Non-pigmented ciliary epithelial cell (primary cell): ENCODE measurements around the gene TSPAN5.

Source experiments
- DNase-seq: peaks from one replicate; pipeline ENCODE4 v3.0.0-alpha.2; 2010; ENCODE audit warnings: low read depth

The TSPAN5 gene

GRCh38 chr4:98516441-98517217 lies 141.8 kb downstream of the TSPAN5 start:
- no peak for DNase-seq

- peak; percentile 86 for DNase-seq
These were observed 142.4 kb downstream of the TSPAN5 start for GRCh38 chr4:98516042-98516440.

- DNase-seq: no peak
These were observed 143.0 kb downstream of the TSPAN5 start for GRCh38 chr4:98515470-98515809.

- no peak for DNase-seq
These were observed 143.5 kb downstream of the TSPAN5 start for GRCh38 chr4:98514741-98515469.

GRCh38 chr4:98512918-98513317 lies 145.5 kb downstream of the TSPAN5 start:
- no peak for DNase-seq

GRCh38 chr4:98510757-98511517 lies 147.5 kb downstream of the TSPAN5 start:
- peak; percentile 71 for DNase-seq

GRCh38 chr4:98510340-98510739 lies 148.1 kb downstream of the TSPAN5 start:
- no peak for DNase-seq

GRCh38 chr4:98509721-98510120 lies 148.7 kb downstream of the TSPAN5 start:
- no peak for DNase-seq

- no peak for DNase-seq
These were observed 149.4 kb downstream of the TSPAN5 start for GRCh38 chr4:98508829-98509598.

- DNase-seq: no peak
These were observed 150.2 kb downstream of the TSPAN5 start for GRCh38 chr4:98508248-98508647.

GRCh38 chr4:98507299-98507698 lies 151.1 kb downstream of the TSPAN5 start:
- DNase-seq: no peak

- DNase-seq: no peak
These were observed 151.8 kb downstream of the TSPAN5 start for GRCh38 chr4:98506462-98507132.

- no peak for DNase-seq
These were observed 152.4 kb downstream of the TSPAN5 start for GRCh38 chr4:98505992-98506391.

- DNase-seq: no peak
These were observed 154.3 kb downstream of the TSPAN5 start for GRCh38 chr4:98504091-98504490.

GRCh38 chr4:98503676-98504075 lies 154.7 kb downstream of the TSPAN5 start:
- DNase-seq: no peak

- no peak for DNase-seq
These were observed 155.8 kb downstream of the TSPAN5 start for GRCh38 chr4:98502624-98503023.

- DNase-seq: no peak
These were observed 156.4 kb downstream of the TSPAN5 start for GRCh38 chr4:98502031-98502430.

- no peak for DNase-seq
These were observed 157.0 kb downstream of the TSPAN5 start for GRCh38 chr4:98501383-98501782.

- DNase-seq: no peak
These were observed 159.6 kb downstream of the TSPAN5 start for GRCh38 chr4:98498774-98499173.

- DNase-seq: no peak
These were observed 162.1 kb downstream of the TSPAN5 start for GRCh38 chr4:98496152-98496845.

GRCh38 chr4:98493296-98493695 lies 165.1 kb downstream of the TSPAN5 start:
- no peak for DNase-seq
